ENCODE results near the gene KAT6B.

GRCh38 chr10:74949843-74950765 is 123.7 kb downstream of the KAT6B start:
- no peak for TF ChIP-seq CTCF (IDR thresholded peaks at IDR 0.05)
- TF ChIP-seq EP300 (IDR thresholded peaks at IDR 0.05): no peak
- no peak for TF ChIP-seq POLR2AphosphoS5 (IDR thresholded peaks at IDR 0.05)
- TF ChIP-seq POLR2A (IDR thresholded peaks at IDR 0.05; ENCODE audit: low read depth): no peak
